ENCODE results near the gene S1PR4. TPM values are rescaled to one million over a fixed set of nuclear protein-coding genes. Genes with fewer than 3 reads are reported as not detected.

Gene S1PR4
- total and polyA plus RNA-seq, 2 experiments from 2014 or later = 0.24 TPM; not detected in 1

GRCh38 chr19:3136684-3137055 lies 41.9 kb upstream of the S1PR4 start (continued):
- TF ChIP-seq, protein P1, sequence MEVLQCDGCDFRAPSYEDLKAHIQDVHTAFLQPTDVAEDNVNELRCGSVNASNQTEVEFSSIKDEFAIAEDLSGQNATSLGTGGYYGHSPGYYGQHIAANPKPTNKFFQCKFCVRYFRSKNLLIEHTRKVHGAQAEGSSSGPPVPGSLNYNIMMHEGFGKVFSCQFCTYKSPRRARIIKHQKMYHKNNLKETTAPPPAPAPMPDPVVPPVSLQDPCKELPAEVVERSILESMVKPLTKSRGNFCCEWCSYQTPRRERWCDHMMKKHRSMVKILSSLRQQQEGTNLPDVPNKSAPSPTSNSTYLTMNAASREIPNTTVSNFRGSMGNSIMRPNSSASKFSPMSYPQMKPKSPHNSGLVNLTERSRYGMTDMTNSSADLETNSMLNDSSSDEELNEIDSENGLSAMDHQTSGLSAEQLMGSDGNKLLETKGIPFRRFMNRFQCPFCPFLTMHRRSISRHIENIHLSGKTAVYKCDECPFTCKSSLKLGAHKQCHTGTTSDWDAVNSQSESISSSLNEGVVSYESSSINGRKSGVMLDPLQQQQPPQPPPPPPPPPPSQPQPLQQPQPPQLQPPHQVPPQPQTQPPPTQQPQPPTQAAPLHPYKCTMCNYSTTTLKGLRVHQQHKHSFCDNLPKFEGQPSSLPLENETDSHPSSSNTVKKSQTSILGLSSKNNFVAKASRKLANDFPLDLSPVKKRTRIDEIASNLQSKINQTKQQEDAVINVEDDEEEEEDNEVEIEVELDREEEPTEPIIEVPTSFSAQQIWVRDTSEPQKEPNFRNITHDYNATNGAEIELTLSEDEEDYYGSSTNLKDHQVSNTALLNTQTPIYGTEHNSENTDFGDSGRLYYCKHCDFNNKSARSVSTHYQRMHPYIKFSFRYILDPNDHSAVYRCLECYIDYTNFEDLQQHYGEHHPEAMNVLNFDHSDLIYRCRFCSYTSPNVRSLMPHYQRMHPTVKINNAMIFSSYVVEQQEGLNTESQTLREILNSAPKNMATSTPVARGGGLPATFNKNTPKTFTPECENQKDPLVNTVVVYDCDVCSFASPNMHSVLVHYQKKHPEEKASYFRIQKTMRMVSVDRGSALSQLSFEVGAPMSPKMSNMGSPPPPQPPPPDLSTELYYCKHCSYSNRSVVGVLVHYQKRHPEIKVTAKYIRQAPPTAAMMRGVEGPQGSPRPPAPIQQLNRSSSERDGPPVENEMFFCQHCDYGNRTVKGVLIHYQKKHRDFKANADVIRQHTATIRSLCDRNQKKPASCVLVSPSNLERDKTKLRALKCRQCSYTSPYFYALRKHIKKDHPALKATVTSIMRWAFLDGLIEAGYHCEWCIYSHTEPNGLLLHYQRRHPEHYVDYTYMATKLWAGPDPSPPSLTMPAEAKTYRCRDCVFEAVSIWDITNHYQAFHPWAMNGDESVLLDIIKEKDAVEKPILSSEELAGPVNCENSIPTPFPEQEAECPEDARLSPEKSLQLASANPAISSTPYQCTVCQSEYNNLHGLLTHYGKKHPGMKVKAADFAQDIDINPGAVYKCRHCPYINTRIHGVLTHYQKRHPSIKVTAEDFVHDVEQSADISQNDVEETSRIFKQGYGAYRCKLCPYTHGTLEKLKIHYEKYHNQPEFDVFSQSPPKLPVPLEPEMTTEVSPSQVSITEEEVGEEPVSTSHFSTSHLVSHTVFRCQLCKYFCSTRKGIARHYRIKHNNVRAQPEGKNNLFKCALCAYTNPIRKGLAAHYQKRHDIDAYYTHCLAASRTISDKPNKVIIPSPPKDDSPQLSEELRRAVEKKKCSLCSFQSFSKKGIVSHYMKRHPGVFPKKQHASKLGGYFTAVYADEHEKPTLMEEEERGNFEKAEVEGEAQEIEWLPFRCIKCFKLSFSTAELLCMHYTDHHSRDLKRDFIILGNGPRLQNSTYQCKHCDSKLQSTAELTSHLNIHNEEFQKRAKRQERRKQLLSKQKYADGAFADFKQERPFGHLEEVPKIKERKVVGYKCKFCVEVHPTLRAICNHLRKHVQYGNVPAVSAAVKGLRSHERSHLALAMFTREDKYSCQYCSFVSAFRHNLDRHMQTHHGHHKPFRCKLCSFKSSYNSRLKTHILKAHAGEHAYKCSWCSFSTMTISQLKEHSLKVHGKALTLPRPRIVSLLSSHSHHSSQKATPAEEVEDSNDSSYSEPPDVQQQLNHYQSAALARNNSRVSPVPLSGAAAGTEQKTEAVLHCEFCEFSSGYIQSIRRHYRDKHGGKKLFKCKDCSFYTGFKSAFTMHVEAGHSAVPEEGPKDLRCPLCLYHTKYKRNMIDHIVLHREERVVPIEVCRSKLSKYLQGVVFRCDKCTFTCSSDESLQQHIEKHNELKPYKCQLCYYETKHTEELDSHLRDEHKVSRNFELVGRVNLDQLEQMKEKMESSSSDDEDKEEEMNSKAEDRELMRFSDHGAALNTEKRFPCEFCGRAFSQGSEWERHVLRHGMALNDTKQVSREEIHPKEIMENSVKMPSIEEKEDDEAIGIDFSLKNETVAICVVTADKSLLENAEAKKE (CRISPR knock-in tag; IDR thresholded peaks at IDR 0.05) = no peak
- TF ChIP-seq EZH2phosphoT487 (IDR thresholded peaks at IDR 0.05; ENCODE audit: unreplicated experiment) = no peak
- no peak for TF ChIP-seq EZH2 (IDR thresholded peaks at IDR 0.05; ENCODE audit: low read depth, unreplicated experiment)
- TF ChIP-seq REST (IDR thresholded peaks at IDR 0.05; ENCODE audit: unreplicated experiment) = no peak

DNA sequence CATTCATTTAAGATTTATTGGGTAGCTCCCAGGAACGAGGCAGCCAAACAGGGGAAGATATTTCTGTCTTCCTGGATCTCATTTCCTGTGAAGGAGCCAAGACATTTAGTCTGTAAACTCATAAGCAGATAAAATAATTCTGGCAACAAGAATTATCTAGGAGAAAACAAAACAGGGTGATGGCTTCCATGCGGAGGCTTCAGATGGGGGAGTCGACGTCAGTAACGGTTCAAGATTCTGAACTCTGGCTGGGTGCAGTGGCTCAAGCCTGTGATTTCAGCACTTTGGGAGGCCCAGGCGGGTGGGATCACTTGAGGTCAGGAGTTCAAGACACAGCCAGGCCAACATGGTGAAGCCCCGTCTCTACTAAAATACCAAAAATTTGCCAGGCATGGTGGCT lies 41.5 kb upstream of the S1PR4 start:
- no peak overlapping the region for H3K27ac ChIP-seq (ENCODE audit: low read depth)
- H3K27me3 Mint-ChIP-seq (ENCODE audit: insufficient read depth, low read depth, poor library complexity) = peaks cover 3% of the 10 kb centered on the region
- H3F3A ChIP-seq (replicated peaks; ENCODE audit: low read depth) = no peaks in the 10 kb centered on the region
- no peaks in the 10 kb centered on the region for H4K20me1 ChIP-seq (replicated peaks; ENCODE audit: insufficient read depth)
- H3K4me3 ChIP-seq = no peak overlapping the region
- H3K27ac Mint-ChIP-seq = no peak overlapping the region
- H3K9me2 ChIP-seq (ENCODE audit: insufficient read depth) = no peaks in the 10 kb centered on the region
- no peaks in the 10 kb centered on the region for H3K27me3 ChIP-seq (ENCODE audit: insufficient read depth)
- H3K9me3 Mint-ChIP-seq = no peaks in the 10 kb centered on the region; the same call in 2 of the 3 replicates
- H3K4me1 ChIP-seq (ENCODE audit: insufficient read depth) = no peaks in the 10 kb centered on the region; the same call in 1 of the 2 replicates
- no peak overlapping the region for H2AFZ ChIP-seq
- H3K4me3 Mint-ChIP-seq = no peak overlapping the region
- DNase-seq (ENCODE audit: low spot score) = no peak
- peaks cover 8% of the 10 kb centered on the region; the same call in 2 of the 3 replicates for H3K4me1 Mint-ChIP-seq
- ATAC-seq = no peak
- no peak overlapping the region for H3K4me2 ChIP-seq
- H3K79me2 ChIP-seq (replicated peaks; ENCODE audit: insufficient read depth) = no peaks in the 10 kb centered on the region
- no peaks in the 10 kb centered on the region for H3K36me3 Mint-ChIP-seq (ENCODE audit: low read depth)
- H3K36me3 ChIP-seq (ENCODE audit: insufficient read depth) = no peaks in the 10 kb centered on the region
- TF ChIP-seq CREB1 (CRISPR knock-in tag; IDR thresholded peaks at IDR 0.05; ENCODE audit: low read depth) (no peak), ETS1 (IDR thresholded peaks at IDR 0.05) (no peak), EZH2 (IDR thresholded peaks at IDR 0.05; ENCODE audit: low read depth, unreplicated experiment) (no peak), EZH2phosphoT487 (IDR thresholded peaks at IDR 0.05; ENCODE audit: unreplicated experiment) (no peak), NANOG (IDR thresholded peaks at IDR 0.05; ENCODE audit: borderline replicate concordance) (no peak)
- TF ChIP-seq, protein P2, sequence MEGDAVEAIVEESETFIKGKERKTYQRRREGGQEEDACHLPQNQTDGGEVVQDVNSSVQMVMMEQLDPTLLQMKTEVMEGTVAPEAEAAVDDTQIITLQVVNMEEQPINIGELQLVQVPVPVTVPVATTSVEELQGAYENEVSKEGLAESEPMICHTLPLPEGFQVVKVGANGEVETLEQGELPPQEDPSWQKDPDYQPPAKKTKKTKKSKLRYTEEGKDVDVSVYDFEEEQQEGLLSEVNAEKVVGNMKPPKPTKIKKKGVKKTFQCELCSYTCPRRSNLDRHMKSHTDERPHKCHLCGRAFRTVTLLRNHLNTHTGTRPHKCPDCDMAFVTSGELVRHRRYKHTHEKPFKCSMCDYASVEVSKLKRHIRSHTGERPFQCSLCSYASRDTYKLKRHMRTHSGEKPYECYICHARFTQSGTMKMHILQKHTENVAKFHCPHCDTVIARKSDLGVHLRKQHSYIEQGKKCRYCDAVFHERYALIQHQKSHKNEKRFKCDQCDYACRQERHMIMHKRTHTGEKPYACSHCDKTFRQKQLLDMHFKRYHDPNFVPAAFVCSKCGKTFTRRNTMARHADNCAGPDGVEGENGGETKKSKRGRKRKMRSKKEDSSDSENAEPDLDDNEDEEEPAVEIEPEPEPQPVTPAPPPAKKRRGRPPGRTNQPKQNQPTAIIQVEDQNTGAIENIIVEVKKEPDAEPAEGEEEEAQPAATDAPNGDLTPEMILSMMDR (conservative IDR thresholded peaks at IDR 0.05; ENCODE audit: low read depth in 2 of 2) = no peak

All from GM23338 (cell line).